ENCODE measurements around the gene SEZ6L. TPM values are rescaled to one million over a fixed set of nuclear protein-coding genes. Genes with fewer than 3 reads are reported as not detected.

The SEZ6L gene
- total RNA-seq, 4 donors from 2014 or later, result 0.23 to 0.83 (median 0.49) TPM

GRCh38 chr22:26314656-26315055 lies 145.4 kb downstream of the SEZ6L start:
- no peak for DNase-seq (ENCODE audit: extremely low spot score)
- 40% methylated on average over 6 of the region's 6 CpGs for WGBS
- intact Hi-C loops (cut with DNase I), result no loop called here
- Histone ChIP-seq H3K4me1 (no peaks in the 10 kb centered on the region), H3K9me3 (no peaks in the 10 kb centered on the region), H3K4me3 (no peak overlapping the region), H3K27me3 (peaks cover 0 to 50% (median 0%) of the 10 kb centered on the region in 4 donors), H3K36me3 (no peaks in the 10 kb centered on the region), H3K27ac (replicated peaks in 1 of 4) (no peak overlapping the region)
- TF ChIP-seq POLR2A (IDR thresholded peaks at IDR 0.05; ENCODE audit: low read depth) (no peak), EP300 (IDR thresholded peaks at IDR 0.05) (no peak), POLR2AphosphoS5 (IDR thresholded peaks at IDR 0.05) (no peak)
- TF ChIP-seq, protein P1, sequence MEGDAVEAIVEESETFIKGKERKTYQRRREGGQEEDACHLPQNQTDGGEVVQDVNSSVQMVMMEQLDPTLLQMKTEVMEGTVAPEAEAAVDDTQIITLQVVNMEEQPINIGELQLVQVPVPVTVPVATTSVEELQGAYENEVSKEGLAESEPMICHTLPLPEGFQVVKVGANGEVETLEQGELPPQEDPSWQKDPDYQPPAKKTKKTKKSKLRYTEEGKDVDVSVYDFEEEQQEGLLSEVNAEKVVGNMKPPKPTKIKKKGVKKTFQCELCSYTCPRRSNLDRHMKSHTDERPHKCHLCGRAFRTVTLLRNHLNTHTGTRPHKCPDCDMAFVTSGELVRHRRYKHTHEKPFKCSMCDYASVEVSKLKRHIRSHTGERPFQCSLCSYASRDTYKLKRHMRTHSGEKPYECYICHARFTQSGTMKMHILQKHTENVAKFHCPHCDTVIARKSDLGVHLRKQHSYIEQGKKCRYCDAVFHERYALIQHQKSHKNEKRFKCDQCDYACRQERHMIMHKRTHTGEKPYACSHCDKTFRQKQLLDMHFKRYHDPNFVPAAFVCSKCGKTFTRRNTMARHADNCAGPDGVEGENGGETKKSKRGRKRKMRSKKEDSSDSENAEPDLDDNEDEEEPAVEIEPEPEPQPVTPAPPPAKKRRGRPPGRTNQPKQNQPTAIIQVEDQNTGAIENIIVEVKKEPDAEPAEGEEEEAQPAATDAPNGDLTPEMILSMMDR (IDR thresholded peaks at IDR 0.05), result no peak

- no peak overlapping the region for H3K27ac ChIP-seq (replicated peaks in 1 of 4)
- 92% methylated on average over 2 of the region's 2 CpGs for WGBS
- DNase-seq (ENCODE audit: extremely low spot score), result no peak
- TF ChIP-seq POLR2A (IDR thresholded peaks at IDR 0.05; ENCODE audit: low read depth), result no peak
- TF ChIP-seq EP300 (IDR thresholded peaks at IDR 0.05), result no peak
- TF ChIP-seq, protein P1 (IDR thresholded peaks at IDR 0.05), result no peak
- no peak for TF ChIP-seq POLR2AphosphoS5 (IDR thresholded peaks at IDR 0.05)
- H3K4me1 ChIP-seq, result no peaks in the 10 kb centered on the region
- no peaks in the 10 kb centered on the region for H3K36me3 ChIP-seq
- no peak overlapping the region for H3K4me3 ChIP-seq
- intact Hi-C loops (cut with DNase I), result no loop called here
- H3K9me3 ChIP-seq, result no peaks in the 10 kb centered on the region
- H3K27me3 ChIP-seq, result peaks cover 0 to 29% (median 0%) of the 10 kb centered on the region in 4 donors
Measured at GRCh38 chr22:26316732-26317285, 147.5 kb downstream of the SEZ6L start.

DNA sequence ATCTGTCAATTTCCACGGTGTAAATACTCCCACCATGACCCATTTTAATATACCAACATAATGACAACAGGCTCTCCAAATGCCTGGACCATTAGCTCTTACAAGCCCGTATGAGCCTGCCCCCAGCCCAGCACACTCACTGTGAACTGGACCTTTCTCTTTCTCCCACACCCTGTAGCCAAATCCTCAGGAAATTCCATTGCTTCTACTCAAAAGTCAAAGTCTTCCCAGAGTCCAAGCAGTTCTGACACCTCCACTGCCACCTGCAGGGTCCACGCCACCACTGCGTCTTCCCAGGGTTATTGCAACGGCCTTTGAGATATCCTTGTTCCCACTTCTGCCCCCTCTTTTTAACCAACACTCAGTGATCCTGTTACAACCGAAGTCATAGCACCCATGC lies 149.7 kb downstream of the SEZ6L start:
- 51% methylated on average over 6 of the region's 6 CpGs for WGBS
- H3K27me3 ChIP-seq, result peaks cover 0 to 28% (median 0%) of the 10 kb centered on the region in 4 donors
- no peaks in the 10 kb centered on the region for H3K9me3 ChIP-seq
- no peak for DNase-seq (ENCODE audit: extremely low spot score)
- intact Hi-C loops (cut with DNase I), result no loop called here
- no peak overlapping the region for H3K4me3 ChIP-seq
- no peak for TF ChIP-seq POLR2AphosphoS5 (IDR thresholded peaks at IDR 0.05)
- TF ChIP-seq, protein P1 (IDR thresholded peaks at IDR 0.05), result no peak
- no peak overlapping the region for H3K27ac ChIP-seq (replicated peaks in 1 of 4)
- no peaks in the 10 kb centered on the region for H3K4me1 ChIP-seq
- H3K36me3 ChIP-seq, result no peaks in the 10 kb centered on the region

DNA sequence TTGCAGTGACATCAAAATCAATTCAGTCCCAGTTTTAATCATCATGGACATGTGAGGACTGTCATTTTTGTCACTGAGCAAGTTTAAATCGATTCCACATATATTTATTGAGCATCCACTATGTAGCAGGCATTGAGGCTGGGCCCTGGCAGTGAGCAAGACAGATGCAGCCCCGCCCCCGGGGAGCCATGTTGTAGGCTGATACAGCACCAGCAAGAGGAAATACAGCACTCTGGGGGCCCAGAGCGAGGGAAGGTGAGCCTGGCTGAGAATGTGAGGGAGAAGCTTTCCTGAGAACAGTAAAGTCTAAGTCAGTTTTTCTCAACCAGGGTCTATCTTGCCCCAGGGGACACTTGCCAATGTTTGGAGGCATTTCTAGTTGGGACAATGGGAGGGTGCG lies 151.2 kb downstream of the SEZ6L start:
- H3K27me3 ChIP-seq, result peaks cover 0 to 27% (median 0%) of the 10 kb centered on the region in 4 donors
- H3K36me3 ChIP-seq, result no peaks in the 10 kb centered on the region
- H3K9me3 ChIP-seq, result no peaks in the 10 kb centered on the region
- no peaks in the 10 kb centered on the region for H3K4me1 ChIP-seq
- 69% methylated on average over 5 of the region's 5 CpGs for WGBS
- H3K27ac ChIP-seq (replicated peaks in 1 of 4), result no peak overlapping the region
- TF ChIP-seq POLR2AphosphoS5 (IDR thresholded peaks at IDR 0.05), result no peak
- no peak for TF ChIP-seq EP300 (IDR thresholded peaks at IDR 0.05)
- no peak for TF ChIP-seq POLR2A (IDR thresholded peaks at IDR 0.05; ENCODE audit: low read depth)
- TF ChIP-seq, protein P1 (IDR thresholded peaks at IDR 0.05), result no peak
- no peak for DNase-seq (ENCODE audit: extremely low spot score)
- no peak overlapping the region for H3K4me3 ChIP-seq
- intact Hi-C loops (cut with DNase I), result no loop called here

DNA sequence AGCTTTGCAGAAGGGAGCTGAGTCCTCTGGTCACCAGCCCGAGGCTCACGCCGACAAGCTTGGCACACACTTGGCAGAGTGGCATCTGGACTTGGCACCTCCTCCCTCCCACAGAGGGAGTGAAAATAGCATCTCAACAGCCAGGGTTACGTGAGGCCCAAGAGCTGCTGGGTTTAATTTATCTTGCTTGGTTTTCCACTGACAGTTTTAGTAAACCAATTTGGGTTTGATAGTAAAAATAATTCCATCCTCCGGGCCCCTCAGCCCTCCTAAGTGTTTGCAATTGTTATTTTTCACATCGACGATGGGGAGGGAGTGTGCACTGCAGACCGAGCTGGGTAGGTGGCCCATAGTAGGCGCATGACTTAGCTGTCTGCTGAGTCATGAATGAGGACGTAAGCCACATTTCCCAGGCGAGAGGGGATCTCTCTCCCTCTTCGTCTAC lies 152.2 kb downstream of the SEZ6L start:
- no peak for DNase-seq (ENCODE audit: extremely low spot score)
- H3K4me3 ChIP-seq, result no peak overlapping the region
- intact Hi-C loops (cut with DNase I), result no loop called here
- H3K27ac ChIP-seq (replicated peaks in 1 of 4), result no peak overlapping the region
- no peaks in the 10 kb centered on the region for H3K9me3 ChIP-seq
- H3K36me3 ChIP-seq, result no peaks in the 10 kb centered on the region
- TF ChIP-seq POLR2AphosphoS5 (IDR thresholded peaks at IDR 0.05) (no peak), POLR2A (IDR thresholded peaks at IDR 0.05; ENCODE audit: low read depth) (no peak), EP300 (IDR thresholded peaks at IDR 0.05) (no peak)
- TF ChIP-seq, protein P1 (IDR thresholded peaks at IDR 0.05), result no peak
- H3K27me3 ChIP-seq, result peaks cover 0 to 31% (median 0%) of the 10 kb centered on the region in 4 donors
- no peaks in the 10 kb centered on the region for H3K4me1 ChIP-seq
- WGBS, result 27% methylated on average over 11 of the region's 12 CpGs
